ENCODE measurements around the gene CTU2. TPM values are rescaled to one million over a fixed set of nuclear protein-coding genes. Genes with fewer than 3 reads are reported as not detected.

Gene CTU2
- total RNA-seq, 2 experiments from 2014 or later: 37.1 to 37.8 TPM

DNA sequence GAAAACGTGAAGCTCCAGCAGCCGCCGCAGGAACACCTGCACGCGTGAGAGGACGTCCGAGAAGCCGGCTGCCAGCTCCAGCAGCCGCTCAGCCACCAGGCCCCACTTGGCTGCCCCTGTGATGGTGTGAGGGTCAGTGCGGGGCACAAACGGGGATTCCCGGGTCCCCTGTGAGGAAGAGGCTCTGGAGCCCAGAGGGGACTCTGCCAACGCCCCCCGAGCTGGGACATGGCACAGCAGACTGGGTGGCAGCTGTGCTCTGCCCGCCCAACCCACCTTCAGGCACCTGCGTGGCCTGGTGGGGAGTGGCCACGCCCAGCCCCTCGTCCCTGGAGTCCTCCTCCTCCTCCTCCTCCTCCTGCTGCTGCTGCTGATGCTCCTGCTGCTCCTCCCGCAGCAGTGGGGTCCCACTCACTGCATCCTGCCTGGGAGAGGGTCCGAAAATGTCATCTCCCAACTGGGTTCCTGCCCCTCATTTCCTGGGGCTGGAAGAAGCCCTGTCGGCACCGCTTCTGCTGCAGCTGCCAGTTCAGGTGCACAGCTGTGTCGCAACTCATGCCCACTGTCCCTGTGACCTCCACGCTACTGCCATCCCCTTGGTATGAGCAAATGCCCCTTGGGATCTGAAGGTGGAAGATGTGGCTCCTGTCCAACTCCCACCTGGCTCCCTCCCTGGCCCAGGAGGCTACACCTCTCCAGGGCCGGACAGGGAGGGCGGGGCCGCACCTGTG lies 27.5 kb downstream of the CTU2 start:
- Mint-ChIP-seq H3K4me1 (ENCODE audit: low read depth) (no peaks in the 10 kb centered on the region), H3K4me3 (no peak overlapping the region), H3K9me3 (no peaks in the 10 kb centered on the region), H3K27me3 (no peaks in the 10 kb centered on the region), H3K27ac (no peak overlapping the region), H3K36me3 (ENCODE audit: low read depth) (peaks cover 9% of the 10 kb centered on the region)
- DNase-seq (no peak), ATAC-seq (no peak)
- ChIA-PET POLR2A (interaction anchor here (1.7 kb wide), 1 partner anchor 76 kb away, joined by 7 read pairs; no protein-coding TSS in a partner anchor), CTCF (interaction anchor here (0.7 to 5.4 kb wide), 2 partner anchors 12 to 13 kb away, joined by 3 to 40 read pairs; no protein-coding TSS in a partner anchor)
- intact Hi-C loops (cut with micrococcal nuclease): no loop called here
- TF ChIP-seq, protein P1, sequence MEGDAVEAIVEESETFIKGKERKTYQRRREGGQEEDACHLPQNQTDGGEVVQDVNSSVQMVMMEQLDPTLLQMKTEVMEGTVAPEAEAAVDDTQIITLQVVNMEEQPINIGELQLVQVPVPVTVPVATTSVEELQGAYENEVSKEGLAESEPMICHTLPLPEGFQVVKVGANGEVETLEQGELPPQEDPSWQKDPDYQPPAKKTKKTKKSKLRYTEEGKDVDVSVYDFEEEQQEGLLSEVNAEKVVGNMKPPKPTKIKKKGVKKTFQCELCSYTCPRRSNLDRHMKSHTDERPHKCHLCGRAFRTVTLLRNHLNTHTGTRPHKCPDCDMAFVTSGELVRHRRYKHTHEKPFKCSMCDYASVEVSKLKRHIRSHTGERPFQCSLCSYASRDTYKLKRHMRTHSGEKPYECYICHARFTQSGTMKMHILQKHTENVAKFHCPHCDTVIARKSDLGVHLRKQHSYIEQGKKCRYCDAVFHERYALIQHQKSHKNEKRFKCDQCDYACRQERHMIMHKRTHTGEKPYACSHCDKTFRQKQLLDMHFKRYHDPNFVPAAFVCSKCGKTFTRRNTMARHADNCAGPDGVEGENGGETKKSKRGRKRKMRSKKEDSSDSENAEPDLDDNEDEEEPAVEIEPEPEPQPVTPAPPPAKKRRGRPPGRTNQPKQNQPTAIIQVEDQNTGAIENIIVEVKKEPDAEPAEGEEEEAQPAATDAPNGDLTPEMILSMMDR (IDR thresholded peaks at IDR 0.05): no peak

DNA sequence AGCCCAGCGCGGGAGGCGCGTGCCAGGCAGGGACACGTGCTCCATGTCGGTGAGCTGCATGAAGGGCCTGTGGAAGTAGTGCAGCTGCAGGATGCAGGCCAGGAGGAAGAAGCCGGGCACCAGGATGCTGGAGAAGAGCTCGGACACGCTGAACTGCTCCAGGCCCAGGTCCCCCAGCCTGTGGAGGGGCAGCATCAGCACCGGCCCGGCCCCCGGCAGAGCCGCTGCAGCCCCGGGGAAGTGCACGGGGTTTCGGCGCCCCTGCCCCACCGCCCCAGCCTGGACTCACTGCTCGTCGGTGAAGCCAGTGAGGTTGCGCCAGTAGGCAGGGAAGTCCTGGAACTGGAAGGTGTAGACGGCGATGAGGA lies 28.0 kb downstream of the CTU2 start:
- DNase-seq: no peak
- Mint-ChIP-seq H3K4me1 (ENCODE audit: low read depth) (no peaks in the 10 kb centered on the region), H3K9me3 (no peaks in the 10 kb centered on the region), H3K27me3 (no peaks in the 10 kb centered on the region), H3K27ac (no peak overlapping the region), H3K36me3 (ENCODE audit: low read depth) (peaks cover 9% of the 10 kb centered on the region), H3K4me3 (no peak overlapping the region)
- ChIA-PET POLR2A (interaction anchor here (1.7 kb wide), 1 partner anchor 76 kb away, joined by 7 read pairs; no protein-coding TSS in a partner anchor), CTCF (interaction anchor here (5.4 kb wide), 1 partner anchor 11 kb away, joined by 40 read pairs; no protein-coding TSS in a partner anchor)
- TF ChIP-seq, protein P1 (IDR thresholded peaks at IDR 0.05): no peak
- intact Hi-C loops (cut with micrococcal nuclease): no loop called here
- no peak for ATAC-seq

DNA sequence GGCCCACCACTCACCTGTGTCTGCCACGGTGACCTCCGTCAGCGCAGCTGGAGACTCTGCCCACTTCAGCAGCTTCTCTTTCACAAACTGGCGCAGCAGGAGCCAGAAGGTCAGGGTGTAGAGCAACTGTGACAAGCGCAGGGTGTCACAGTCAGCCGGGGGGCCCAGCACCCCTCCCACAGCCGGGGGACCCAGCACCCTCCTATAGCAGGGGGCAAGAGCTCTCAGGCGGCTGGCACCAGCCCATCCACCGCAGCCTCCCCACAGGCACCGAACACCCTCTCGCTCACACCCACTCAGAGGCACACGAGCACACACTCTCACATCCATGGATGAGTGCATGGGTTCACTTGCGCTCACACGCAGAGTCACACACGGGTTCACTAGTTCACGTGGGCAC lies 28.8 kb downstream of the CTU2 start:
- ATAC-seq: no peak
- DNase-seq: no peak
- H3K9me3 Mint-ChIP-seq: no peaks in the 10 kb centered on the region
- intact Hi-C loops (cut with micrococcal nuclease): no loop called here
- no peak overlapping the region for H3K27ac Mint-ChIP-seq
- peaks cover 7% of the 10 kb centered on the region for H3K36me3 Mint-ChIP-seq (ENCODE audit: low read depth)
- no peaks in the 10 kb centered on the region for H3K4me1 Mint-ChIP-seq (ENCODE audit: low read depth)
- ChIA-PET POLR2A (interaction anchor here (1.7 kb wide), 1 partner anchor 75 kb away, joined by 7 read pairs; no protein-coding TSS in a partner anchor), CTCF (interaction anchor here (3.0 to 5.4 kb wide), 2 partner anchors 10 to 47 kb away, joined by 37 to 40 read pairs; partner anchors contain the start of gene PIEZO1)
- no peaks in the 10 kb centered on the region for H3K27me3 Mint-ChIP-seq
- TF ChIP-seq, protein P1 (IDR thresholded peaks at IDR 0.05): no peak
- H3K4me3 Mint-ChIP-seq: no peak overlapping the region

DNA sequence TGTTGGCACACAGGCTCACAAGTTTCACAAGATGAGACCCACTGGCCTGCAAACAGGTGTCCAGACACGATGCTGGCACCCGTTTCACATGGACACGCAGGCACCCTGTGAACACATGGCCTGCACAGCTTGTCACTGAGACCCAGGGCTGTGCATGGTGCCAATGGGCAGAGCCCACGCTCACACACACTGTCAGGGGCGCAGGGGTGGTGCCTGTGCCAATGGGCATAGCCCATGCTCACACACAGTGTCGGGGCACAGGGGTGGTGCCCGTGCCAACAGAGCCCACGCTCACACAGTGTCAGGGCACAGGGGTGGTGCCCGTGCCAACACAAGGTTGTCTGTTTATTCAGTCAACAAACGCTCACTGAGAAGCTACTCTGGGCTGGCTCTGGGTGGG lies 29.3 kb downstream of the CTU2 start:
- H3K4me3 Mint-ChIP-seq: no peak overlapping the region
- no peaks in the 10 kb centered on the region for H3K27me3 Mint-ChIP-seq
- DNase-seq (no peak), ATAC-seq (no peak)
- POLR2A ChIA-PET: interaction anchor here (1.7 kb wide), 1 partner anchor 74 kb away, joined by 7 read pairs; no protein-coding TSS in a partner anchor
- H3K27ac Mint-ChIP-seq: no peak overlapping the region
- no peaks in the 10 kb centered on the region for H3K4me1 Mint-ChIP-seq (ENCODE audit: low read depth)
- TF ChIP-seq, protein P1 (IDR thresholded peaks at IDR 0.05): no peak
- H3K36me3 Mint-ChIP-seq (ENCODE audit: low read depth): peaks cover 7% of the 10 kb centered on the region
- no peaks in the 10 kb centered on the region for H3K9me3 Mint-ChIP-seq
- intact Hi-C loops (cut with micrococcal nuclease): no loop called here
- CTCF ChIA-PET: interaction anchor here (3.0 to 5.4 kb wide), 2 partner anchors 10 to 47 kb away, joined by 37 to 40 read pairs; partner anchors contain the start of gene PIEZO1

DNA sequence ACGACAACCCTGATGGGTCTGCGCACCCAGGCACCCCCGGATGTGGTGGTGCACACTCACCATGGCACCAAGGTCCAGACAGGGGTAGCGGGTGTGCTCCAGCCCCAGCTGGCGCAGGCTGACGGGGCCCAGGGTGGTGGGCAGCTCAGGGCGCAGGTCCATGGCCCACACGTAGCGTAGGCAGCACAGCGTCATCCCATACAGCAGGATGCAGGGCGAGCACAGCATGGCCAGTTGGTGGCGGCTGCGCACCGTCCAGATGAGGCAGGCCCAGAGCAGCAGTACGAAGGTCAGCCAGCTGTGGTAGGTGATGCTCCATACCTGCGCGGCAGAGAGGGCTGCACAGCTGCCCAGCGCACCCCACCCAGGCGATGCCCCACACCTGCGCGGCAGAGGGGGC lies 29.8 kb downstream of the CTU2 start:
- TF ChIP-seq, protein P1 (IDR thresholded peaks at IDR 0.05): no peak
- intact Hi-C loops (cut with micrococcal nuclease): no loop called here
- no peaks in the 10 kb centered on the region for H3K9me3 Mint-ChIP-seq

More for the DNA sequence above, 29.8 kb downstream of the CTU2 start:
- ChIA-PET POLR2A (interaction anchor here (1.8 kb wide), 1 partner anchor 73 kb away, joined by 6 read pairs; no protein-coding TSS in a partner anchor), CTCF (interaction anchor here (1.1 to 5.4 kb wide), 4 partner anchors 9 to 51 kb away, joined by 3 to 40 read pairs (median 24); partner anchors contain the start of gene PIEZO1)
- ATAC-seq (no peak), DNase-seq (no peak)
- Mint-ChIP-seq H3K27me3 (no peaks in the 10 kb centered on the region), H3K4me1 (ENCODE audit: low read depth) (no peaks in the 10 kb centered on the region), H3K4me3 (no peak overlapping the region), H3K27ac (no peak overlapping the region), H3K36me3 (ENCODE audit: low read depth) (peaks cover 5% of the 10 kb centered on the region)
